NCI-H146 treated with DMSO at 0.1 percent for 48 hours (cell line): ENCODE measurements around the gene LHFPL3.

Experiments
- DNase-seq: peaks from one replicate; lab custom pipeline; 2025; ENCODE audit not compliant: unreplicated experiment; lab: John Stamatoyannopoulos, UW

The LHFPL3 gene

DNA sequence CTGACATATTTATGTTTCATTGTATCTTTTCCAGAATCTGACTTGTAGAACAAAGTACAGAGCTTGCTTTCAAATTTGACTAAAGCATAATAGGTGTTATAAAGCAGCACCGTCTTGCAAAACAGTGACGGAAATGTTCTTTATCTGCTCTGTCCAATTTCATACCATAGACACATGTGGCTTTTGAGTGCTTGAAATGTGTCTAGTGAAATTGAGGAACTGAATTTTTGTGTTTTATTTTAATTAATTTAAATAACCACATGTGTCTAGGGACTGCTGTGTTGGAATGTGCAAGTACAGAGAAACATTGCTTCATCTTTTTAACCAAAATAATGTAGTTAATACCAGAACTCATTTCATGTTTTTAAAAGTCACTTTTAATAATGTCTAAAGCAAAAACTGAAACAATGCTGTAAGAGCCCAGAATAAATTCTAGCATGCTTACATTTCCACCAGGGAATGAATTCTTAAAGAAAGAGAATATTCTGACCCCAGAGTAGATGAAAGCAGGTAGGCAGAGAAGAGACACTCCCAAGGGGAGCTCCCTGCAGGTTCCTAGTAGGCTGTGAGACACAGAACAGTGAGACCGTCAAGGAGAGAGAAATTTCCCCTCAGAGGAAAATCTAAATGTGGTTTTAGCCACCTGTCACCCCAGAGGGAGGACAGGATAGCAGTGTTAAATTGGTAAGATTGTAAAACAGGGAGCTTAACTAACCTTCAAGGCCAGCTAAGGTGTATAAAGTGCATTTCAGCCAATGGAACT, 510.3 kb downstream of the LHFPL3 start:
- DNase-seq, result no peak

DNA sequence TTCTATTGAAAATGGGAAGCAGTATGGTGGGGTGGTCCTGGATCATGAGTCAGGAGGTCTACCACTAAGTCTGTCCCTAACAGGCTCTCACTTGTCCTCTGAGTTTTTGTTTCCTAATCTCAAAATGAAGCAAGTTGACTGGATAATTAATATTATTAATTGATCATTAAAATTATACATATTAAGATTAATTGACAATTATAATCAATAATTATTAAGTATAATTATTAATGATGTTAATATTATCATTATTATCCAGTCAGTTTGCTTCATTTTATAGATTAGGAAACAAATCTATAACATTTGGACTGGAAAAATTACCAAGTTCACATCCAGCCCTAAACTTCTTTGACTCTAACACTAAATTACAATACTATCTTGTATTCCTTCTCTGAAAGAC, 511.4 kb downstream of the LHFPL3 start:
- no peak for DNase-seq

DNA sequence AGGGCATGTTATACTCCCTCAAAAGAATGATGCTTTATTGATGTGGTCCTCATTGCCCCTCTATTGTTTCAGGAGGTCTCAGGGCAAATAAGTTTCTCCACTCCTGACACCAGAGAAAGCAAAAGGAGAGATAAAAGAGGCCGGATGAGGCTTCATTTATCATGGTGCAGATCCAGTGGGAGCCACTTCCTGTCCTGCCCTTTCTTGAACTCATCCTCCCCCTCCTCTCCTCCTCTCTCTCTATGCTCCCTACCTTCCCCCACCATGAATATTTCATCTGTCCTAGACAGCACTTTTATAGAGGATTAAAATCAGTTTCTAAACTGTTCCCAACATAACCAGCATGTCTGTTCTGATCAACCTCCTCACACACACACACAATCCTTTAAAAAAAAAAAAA, 513.4 kb downstream of the LHFPL3 start:
- DNase-seq, result no peak

DNA sequence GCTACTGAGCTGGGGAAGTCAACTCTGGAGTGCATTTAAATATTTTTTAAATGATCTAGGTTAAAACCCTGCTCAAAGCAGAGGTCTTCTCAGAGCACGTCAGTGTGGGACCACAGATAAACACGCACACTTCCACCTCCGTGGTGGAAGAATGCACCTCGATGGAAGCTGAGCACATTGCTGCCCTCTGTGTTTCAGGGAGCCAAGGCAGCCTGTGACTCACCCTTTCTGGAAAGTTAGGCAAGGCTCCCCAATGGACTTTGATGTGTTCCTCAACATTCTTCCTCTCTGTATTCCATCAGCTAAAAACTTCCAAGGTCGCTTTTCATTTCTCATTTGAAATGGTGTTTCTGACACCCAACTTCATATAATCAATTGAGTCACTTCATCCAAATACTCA, 514.8 kb downstream of the LHFPL3 start:
- no peak for DNase-seq

DNA sequence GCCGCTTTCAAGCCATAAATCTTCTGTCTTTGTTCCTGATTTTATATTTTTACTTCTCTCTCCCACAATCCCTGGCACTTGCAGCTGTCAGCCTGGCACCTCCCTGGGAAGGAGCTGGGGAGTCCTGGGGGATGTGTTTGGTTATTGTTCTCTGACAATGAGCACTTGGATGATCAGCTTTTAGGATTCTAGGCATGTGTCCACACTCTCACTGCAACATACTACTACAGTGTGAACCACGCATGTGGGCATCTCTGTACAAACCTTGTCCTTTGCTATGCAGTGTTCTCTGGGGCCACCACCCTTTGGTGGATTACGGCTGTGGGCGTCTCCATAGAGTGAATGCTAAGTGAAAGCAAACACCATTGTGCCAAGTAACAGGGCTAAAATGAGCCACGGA, 517.2 kb downstream of the LHFPL3 start:
- DNase-seq, result no peak

DNA sequence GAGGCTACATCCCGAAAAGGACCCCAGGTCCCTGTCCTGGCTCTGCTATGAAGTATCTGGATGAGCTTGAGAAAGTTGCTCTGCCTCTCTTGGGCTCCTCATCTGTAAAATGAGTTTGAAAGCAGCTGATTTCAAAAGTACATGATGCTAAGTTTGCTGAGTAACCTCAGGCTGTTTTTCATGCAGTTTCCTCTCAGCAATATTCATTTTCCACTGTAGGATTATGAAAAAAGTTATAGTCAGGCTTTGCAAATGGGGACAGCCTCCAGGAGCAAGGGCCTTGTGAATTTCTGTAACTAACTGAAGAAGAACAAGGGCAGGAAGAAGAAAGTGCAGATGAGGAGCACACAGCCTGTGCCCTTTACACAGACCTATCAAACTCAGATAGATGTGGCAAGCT, 518.3 kb downstream of the LHFPL3 start:
- DNase-seq, result no peak

DNA sequence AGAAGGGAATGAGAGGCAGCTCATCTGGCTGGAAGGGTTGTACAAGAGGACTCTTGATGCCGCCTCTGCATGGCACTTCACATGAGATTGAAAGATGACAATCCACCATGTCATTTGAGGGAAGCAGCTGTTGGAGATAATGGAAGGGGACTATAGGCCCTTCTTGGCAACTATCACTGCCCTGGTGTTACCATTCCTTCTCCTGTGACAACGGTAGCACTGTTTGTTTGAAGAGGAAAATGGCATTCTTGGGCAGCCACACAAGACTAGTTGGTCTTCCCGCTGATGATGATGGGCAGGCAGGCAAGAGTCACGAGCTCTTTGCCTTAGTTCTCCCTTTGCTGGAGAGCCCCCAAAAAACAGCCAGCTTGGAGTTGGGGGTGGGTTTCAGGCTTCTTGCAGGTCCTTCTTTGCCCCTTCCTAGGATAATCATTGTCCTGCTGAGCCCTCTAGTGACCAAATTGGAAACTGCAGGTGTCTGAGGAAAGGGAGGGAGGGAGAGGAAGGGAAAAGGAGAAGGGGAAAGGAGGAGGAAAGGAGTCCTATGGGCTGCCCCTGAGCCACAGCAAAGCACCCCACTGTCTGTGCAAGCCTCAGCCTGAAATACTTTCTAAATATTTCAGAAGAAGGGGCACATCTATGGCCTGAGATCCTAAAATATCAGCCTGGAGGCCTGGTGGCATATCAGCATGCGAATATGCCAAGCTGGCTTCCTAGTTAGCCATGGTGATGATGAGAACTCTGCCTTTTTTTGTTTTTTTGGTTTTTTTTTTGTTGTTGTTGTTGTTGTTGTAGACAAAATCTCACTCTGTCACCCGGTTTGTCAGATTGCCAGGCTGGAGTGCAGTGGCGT, 520.0 kb downstream of the LHFPL3 start:
- DNase-seq, result no peak

DNA sequence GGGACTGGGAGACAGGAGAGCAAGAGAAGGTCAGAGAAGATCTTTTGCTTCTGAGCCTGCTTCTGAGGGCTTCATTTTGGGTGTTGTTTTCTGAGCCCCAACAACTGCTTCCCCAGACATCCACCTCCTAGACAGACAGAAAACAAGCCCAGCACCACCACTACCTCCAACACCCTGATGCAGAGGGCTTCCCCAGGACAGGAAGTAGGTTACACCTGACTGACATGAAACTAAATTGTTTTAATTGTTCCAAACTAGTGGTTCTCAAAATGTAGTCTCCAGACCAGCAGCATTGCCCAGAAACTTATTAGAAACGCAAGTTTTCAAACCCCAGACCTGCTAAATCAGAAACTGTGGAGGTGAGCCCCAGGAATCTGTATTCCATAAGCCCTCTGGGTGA, 522.0 kb downstream of the LHFPL3 start:
- no peak for DNase-seq

DNA sequence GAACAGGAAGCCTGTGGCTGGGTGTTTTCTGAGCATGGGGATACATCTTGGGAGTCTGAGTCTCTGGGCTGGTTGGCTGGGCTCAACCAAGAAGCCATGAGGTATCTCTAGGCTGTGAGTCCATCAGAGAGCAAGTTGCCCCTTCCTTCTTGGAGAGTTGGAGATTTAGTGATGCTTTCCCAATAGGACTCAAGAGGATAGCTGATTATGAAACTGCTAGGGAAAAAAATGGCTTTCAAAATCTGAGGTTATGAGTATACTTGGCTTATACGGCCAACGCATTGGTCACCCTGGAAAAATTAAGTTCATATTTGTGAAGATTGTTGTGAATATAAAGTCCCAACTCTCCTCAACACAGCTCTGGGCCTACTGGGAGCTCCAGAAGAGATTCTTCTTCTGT, 522.9 kb downstream of the LHFPL3 start:
- DNase-seq, result no peak

DNA sequence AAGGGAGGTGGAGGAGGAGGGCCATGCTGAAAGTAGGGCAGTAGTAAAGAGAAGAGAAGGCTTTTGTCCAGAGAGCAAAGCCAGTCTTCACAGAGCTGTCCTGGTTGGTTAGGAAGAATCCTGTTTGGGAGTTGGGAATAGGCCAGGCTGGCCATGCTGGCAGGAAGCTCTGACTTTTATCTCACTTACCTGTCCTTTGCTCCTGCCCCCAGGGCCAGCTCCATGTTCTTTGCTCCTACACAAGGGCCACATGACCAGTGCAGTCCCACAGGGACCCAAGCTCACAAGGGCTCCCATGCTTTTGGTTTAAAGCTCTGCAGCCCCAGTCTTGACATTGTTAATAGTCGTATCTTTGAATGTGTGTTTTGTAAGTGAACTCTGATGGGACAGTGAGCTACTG, 524.0 kb downstream of the LHFPL3 start:
- no peak for DNase-seq

DNA sequence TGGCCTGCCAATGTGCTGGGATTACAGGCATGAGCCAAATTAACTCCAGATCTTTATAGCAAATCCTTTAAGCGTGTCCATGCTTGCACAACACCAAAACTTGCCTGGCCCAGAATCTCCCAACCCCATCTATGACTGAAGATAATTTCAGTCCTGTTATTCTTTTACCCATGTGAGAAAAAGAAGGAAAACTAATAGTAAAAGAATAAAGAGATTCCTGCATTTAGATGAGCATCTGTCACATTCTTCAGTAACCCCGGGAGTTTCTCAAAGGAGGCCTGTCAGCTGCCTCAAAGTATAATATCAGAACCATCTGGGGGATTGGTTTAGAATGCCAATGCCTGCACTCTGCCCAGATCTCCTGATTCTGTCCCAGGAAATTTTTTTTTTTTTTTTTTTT, 527.5 kb downstream of the LHFPL3 start:
- no peak for DNase-seq

DNA sequence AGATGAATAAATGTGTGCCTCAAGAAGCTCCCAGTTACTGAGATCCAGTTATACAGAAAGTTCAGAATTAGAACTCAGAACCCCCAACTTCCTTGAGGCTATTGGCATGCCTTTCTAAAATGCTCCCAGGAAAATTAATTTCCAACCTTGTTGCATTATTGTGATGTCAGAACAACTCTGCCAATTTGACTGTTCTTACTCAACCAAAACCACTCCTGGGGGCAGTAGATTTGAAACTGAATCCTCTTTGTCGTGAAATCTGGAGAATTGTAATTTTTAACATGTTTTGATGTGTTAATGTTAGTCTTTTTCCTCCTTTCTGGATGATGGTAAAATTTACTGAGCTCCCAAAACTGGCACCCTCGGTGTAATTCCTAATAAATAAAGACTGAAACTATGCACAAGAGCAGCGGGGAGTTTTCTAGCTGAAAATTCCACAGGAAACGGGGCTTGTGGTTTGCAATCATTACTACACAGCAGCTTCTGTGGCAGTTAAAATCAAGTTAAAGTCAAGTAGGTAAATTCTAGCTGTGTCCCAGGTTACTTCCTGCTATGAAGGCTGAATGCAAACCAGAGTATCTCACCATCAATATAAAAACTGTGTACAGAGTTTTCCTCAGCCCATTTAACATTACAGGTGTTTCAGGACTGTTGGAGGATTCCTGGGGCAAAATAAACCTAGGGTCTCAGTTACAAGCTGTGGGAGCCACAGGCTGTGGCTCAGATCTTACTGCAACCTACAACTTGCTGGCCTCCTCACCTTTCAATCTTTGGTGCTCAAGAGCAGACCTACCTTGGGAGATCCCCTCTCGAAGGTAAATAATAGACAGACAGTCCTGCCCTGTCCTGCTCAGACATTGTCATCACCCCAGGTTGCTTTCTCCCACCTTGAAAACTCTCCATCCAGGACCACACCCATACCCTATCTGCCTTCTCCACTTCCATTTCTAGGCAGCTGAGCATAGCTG, 529.3 kb downstream of the LHFPL3 start:
- DNase-seq, result no peak

DNA sequence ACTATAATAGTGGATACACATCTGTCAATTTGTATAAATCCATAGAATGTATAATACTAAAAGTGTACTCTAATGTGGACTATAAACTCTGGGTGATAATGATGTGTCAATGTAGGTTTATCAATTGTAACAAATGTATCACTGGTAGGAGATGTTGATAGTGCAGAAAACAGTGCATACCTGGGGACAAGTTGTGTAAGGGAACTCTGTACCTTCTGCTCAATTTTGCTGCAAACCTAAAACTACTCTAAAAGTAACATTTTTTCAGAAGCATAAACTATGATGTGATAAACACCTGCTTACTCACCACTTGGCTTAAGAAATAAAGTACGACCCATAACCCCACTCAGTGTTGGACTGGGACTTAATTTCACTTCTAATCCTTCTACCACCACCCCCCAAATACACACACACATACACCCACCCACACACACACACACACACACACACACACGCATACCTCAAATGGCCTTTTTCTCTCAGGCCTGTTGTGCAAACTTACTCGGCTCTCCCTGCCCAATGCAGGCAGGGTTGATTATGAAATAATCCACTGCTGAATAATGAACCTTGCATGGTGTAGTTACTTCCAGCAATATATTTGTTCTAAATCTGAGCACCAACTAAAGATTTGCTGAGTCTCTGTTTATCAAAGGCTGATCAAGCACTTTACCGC, 531.5 kb downstream of the LHFPL3 start:
- DNase-seq, result no peak

DNA sequence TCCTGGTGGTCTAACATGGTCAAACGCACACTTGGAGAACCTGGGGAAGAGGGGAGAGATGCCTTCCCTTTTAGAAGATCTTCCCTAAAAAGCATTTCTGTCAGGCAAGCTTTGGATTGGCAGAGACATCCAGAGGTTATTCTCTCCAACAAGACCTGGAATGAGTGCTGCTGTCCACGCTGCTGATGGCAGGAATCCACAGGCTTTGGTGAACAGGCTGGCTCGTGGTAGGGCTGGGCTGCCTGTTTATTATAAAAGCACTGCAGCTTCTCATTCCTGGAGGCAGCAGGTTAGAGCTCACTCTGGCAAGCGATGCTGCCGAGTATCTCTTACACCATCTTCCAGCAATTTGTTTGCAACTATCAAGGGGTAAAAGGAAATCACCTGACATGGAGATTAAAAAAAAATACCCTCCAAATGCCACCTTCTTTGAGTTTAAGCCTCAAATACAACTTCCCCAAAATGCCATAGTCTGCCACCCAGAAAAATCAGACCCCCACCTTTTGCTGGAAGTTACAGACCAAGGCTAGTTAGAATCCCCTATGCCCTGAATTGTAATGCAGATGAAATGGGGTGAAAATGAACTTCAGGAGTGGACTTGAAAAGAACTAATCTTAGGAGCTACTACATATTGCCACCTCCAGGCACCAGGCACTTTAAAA, 533.5 kb downstream of the LHFPL3 start:
- DNase-seq, result no peak

DNA sequence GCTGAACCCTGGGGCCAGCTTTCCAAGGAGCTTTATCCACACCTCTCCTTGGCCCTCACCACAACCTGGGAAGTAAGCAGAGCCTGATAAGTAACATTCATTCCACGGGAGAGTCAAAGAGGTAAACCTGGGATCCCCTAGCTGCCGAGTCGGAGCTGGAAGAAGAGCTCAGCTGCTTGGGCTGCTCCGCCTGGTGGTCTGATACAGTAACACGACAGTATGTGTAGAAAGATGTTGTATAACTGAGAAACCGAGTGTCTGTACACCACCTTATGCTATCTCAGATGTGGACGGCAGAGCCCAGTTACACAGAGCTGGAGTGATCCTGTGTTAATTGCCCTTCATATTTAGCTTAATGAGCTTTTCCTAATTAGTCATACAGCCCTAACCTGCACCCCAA, 534.3 kb downstream of the LHFPL3 start:
- DNase-seq, result no peak

DNA sequence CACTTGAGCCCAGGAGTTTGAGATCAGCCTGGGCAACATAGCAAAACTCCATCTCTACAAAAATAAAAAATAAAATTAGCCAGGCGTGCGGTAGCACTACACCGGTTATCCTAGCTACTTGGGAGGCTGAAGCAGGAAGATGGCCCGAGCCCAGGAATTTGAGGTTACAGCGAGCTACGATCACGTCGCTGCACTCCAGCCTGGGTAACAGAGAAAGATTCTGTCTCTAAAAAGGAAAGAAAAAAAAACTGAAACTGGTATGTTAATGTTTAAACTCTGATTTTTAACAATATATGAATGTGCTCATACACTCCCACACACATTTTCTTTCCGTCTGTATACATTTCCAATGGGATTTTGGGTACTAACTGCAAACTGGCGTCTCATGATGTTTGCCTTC, 545.0 kb downstream of the LHFPL3 start:
- no peak for DNase-seq

DNA sequence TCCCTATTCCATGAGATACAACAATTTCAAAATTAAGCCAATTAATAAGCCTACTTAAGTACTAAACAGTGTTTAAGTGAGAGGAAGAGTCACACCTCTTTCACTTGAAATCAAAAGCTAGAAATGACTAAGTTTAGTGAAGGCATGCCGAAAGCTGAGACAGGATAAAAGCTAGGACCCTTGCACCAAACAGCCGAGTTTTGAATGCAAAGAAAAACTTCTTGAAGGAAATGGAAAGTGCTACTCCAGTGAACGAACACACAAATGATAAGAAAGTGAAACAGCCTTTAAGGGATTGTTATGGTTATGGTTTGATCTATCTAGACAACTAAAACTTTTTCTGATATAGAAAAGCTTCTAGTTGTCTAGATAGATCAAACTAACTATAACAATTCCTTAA, 550.2 kb downstream of the LHFPL3 start:
- DNase-seq, result no peak

DNA sequence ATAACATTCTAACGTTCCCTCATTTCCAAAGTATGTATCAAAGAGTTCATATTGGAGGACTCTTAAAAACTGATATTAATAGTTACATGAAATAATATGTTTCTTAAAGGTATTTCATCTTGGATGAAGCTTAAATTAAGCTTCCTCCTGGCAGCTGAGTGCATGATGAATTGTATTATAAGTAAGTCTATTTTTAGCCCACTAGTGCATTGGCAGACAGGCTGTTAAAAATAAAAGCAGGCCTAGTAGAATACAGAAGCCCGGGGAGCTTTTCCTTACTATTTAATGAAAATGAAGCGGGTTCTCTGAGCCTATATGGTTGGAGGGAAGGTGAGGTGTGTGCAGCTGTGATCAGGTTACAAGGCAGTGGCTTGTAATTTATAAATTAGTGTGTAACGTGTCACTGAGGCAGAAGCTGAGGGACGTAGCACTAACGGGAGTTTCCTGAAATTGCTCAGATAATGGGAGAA, 554.9 kb downstream of the LHFPL3 start:
- no peak for DNase-seq

DNA sequence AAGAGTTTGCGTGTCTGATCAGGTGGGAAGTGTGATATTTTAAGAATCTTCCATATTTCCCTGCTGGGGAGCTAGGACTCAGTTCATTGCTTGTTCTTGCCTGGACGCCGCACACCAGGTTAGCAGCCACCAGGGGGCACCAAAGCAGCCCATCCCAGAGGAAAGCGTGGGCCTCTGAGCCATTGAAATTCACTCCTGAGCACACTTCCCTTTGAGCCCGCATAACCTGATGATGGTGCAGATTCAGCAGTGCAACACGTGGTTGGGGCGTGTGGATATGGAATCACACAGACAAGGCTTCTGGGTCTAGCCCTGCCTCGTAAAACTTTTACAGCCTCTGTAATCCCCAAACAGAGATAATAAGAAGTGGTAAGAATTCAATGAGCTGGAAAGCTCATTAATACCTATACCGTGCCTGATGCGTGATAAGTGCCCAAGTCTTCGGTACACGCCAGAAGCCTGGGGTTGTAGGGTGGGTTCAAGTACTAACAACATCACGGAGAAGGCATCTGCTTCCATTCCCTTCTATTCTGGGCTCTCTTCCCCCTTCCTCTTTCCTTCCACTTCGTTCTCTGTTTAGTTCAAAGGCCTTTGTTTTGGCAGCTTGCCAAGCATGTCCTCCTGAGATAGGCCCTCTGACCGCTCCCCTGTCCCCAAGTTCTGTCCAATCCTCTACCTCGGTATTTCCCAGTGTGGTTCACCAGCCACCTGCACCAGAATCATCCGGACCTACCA, 555.5 kb downstream of the LHFPL3 start:
- DNase-seq, result peak; percentile 56
